ENCODE data around the gene SYNE2.
"Not testable (repeated sequence)": the region's sequence is repeated elsewhere in the genome, so short reads cannot be mapped to it uniquely, and the experiment has no call there.

Gene SYNE2

DNA sequence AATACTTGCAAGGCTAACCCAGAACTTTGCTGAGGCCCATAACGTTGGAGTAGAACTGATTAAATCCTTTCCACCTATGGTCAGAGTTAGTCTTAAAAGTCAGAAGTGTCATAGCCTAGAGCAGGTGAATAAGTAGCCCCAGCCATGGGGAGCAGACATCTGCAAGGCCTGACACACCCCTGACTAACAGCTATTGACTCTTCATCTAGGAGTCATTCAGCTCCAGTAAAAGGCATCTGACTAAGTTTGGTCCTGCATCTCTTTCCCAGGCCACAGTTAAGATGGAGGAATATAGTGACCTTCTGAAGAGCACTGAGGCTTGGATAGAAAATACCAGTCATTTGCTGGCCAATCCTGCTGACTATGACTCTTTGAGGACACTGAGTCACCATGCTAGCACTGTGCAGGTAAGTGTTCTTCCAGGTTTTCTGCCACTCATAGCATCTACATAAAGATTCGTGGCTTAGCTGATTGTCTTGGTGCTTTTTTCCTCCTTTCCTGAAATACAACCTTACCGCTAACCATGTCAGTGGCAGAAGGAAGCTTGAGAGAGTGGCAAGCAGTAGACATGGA lies 228.5 kb downstream of the SYNE2 start:
- DNase-seq (ENCODE audit: low spot score): no peak

DNA sequence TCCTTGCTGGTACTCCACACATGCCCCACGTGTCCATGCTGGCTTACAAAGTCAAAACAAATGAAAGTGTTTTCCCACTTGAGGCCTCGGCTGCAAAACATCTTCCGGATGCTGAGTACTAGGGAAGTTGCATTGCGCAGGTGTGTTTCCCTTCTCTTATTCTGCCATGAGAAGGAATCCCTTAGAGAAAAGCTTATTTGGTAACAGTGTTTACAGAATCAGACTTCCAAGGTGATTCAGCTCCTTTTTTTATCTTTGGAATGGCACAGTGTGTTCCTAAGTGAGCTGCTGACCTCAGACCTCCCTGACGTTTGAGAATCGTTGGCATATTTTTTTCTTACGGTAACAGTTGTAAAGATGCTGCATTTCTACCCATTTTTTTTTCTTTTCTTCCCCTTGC lies 230.0 kb downstream of the SYNE2 start:
- DNase-seq (ENCODE audit: low spot score): no peak

DNA sequence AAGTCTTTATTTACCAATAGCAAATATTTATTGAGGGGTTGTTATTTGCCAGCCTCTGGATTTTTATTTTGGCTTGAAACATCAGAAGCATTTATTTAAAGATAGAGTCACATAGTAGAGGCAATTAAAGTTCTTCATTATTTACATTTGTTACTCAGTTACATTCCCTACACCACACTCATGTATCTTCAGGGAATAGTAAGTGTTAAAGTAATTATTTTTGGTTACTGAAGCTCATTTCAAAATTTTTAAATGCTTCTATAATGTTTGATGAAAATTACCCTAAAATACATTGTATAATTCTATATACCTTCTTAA lies 235.8 kb downstream of the SYNE2 start:
- DNase-seq (ENCODE audit: low spot score): no peak

DNA sequence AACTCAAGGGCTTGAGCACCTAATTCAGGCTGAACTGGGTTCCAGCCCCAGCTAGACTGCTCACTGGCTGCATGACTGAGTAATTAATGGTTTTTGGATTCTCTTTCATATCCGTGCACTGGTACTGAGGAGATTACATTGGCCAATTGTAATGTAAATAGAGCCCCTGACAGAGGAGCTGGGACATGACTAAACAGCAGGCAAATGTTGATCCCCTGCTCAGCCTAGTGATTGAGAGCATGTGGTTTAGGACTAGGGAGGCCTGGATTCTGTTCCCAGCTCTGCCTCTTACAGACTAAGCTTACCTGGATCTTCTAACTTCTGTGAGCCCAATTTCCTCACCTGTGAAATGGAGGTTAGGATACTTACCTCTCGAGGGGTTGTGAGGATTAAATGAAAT lies 237.1 kb downstream of the SYNE2 start:
- no peak for DNase-seq (ENCODE audit: low spot score)

DNA sequence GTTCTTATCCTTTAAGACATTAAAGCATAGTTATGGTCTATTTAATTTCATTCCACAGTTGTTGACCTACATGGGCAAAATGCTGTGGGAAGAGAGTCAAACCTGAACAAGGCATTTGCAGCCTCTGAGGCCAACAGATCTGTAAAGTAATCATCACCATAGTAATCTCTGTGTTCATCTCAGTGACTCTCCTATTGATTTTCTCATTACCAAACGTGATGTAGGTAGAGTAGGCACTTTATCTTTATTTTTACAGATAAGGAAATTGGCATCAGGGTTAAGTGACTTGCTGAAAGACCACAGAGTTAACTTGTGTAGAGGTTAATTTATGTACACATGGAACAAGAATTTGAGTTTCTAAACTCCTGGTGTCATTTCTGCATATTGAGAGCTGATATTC lies 238.4 kb downstream of the SYNE2 start:
- no peak for DNase-seq (ENCODE audit: low spot score)

DNA sequence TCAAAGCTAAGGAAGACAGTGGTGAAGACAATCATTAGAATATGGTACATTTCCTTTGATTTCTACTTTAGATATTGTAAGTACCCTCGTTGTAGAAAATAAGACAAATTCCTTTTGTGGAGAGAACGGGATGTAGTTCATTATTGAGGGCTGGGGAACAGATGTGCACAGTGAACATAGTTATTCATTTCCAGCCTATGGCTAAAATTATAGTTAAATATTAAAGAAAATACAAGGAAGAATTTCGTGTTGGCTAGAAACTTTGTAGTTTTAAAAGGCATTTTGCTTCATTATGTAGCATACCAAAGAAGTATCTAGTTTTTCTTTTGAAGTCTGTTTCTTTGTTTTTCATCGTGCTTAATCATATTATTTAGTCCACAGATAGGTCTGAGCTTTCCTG lies 239.5 kb downstream of the SYNE2 start:
- DNase-seq (ENCODE audit: low spot score): no peak

DNA sequence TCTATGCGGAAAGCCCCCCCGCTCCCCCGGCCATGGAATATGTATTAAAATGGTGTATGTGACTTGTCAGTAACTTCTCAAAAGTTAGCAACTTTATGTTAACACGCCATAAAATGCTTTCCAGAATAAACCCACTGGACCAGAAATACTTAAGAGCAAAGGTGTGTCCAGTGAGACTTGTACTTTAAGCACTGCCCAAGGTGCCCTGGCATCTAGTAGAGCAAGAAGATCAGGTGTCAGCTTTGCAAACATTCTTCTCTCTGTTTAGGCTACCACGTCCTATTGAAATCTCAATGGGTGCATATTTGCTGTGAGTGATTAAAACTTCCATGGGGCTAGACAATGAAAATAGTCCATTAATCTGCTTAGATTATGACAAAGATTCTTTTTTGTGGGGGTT lies 240.1 kb downstream of the SYNE2 start:
- DNase-seq (ENCODE audit: low spot score): no peak

DNA sequence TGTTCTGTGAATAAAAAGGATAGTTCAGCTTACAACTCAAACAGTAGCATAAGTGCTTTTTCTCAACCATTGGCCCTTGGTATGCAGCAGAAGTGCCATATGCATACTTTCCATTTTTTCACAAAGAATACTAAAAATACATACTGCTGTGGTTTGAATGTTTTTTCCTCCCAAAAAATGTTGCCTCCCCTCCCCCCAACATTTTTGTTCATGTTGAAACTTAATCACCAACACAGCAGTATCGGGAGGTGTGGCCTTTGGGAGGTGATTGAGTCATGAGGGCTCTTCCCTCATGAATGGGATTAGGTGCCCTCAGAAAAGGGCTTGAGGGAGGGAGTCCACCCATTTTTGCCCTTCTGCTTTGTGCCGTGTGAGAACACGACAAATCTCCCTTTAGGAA lies 242.8 kb downstream of the SYNE2 start:
- no peak for DNase-seq (ENCODE audit: low spot score)

DNA sequence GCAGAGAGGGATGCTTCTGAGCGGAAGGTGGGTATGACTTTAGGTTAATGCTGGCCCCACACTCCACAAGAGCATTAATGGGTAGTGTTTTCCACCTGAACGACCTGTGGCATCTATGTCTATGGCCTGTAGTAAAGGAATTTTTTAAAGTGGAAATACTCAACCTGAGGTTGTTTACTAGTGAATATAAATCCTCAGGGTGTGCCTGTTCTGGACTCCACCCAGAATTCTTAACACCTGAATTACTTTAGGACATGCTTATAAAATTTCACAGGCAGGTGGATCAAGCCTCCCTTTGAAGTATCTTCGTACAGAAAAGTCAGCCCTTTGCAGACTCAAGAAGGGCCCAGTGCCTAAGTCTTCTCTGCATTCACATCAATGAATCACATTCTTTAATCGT lies 245.3 kb downstream of the SYNE2 start:
- no peak for DNase-seq (ENCODE audit: low spot score)

DNA sequence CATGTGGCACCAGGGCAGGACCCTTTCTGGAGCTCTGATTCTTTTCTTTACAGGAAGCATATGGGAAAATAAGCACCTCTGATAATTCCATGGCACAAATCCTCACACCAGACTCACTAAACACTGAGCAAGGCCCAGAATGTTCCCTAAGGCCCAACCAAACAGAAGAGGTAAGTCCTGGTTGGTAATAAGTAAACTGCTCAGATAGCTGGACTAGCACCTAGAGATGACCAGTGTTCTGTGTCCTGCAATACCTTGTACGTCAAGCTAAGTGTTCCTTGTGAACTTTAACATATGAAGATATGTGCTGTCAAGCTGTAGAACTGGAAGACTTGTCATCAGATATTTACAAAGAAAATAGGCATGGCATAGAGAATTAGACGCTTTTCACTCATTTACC lies 254.6 kb downstream of the SYNE2 start:
- no peak for DNase-seq (ENCODE audit: low spot score)

DNA sequence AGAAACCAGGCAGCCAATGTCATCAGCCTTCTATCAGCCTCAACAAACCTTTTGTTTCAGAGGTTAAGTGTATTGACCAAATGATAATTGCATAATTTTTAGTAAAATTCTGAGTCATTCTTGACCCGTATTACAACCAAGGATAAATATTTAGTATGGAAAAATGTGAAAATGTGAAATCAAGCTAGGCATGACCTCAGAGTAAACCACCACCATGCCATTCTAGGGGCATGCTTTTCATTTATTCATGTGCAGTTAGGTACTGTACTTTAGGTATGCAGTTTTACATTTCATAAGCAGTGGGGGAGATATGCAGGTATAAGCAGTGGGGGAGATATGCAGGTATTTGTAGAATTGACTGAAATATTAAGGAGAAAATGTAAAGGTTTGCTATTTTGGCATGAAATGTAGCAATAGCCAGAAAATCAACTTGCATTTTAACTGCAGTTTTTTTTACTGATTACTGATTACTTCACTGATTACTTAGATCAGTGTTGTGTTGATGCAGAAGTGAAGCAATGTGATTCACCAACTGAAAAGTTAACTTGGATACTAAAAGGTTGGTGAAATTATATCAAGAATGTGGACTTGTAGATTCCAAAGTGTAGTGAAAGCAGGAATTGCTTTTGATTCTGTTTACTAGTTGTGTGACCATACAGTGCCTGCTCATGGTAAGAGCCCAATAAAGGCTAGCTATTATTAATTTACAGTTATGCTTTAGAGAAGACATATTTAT lies 257.2 kb downstream of the SYNE2 start:
- DNase-seq (ENCODE audit: low spot score): no peak

DNA sequence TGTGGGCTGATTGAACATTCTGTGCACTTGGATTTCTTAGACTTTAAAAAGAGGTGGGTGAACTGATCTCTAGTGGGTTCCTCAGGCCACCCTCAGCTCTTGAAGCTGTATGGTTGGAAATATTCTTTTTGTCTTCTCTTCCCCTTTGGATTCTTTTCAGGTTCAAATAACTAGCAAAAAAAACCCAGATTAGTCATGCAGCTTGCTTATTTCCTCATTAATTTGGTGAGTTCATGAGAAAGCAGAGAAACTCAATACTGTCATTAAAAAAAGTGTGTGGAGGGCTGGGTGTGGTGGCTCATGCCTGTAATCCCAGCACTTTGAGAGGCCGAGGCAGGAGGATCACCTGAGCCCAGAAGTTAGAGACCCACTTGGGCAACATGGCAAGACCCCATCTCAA lies 258.0 kb downstream of the SYNE2 start:
- no peak for DNase-seq (ENCODE audit: low spot score)

DNA sequence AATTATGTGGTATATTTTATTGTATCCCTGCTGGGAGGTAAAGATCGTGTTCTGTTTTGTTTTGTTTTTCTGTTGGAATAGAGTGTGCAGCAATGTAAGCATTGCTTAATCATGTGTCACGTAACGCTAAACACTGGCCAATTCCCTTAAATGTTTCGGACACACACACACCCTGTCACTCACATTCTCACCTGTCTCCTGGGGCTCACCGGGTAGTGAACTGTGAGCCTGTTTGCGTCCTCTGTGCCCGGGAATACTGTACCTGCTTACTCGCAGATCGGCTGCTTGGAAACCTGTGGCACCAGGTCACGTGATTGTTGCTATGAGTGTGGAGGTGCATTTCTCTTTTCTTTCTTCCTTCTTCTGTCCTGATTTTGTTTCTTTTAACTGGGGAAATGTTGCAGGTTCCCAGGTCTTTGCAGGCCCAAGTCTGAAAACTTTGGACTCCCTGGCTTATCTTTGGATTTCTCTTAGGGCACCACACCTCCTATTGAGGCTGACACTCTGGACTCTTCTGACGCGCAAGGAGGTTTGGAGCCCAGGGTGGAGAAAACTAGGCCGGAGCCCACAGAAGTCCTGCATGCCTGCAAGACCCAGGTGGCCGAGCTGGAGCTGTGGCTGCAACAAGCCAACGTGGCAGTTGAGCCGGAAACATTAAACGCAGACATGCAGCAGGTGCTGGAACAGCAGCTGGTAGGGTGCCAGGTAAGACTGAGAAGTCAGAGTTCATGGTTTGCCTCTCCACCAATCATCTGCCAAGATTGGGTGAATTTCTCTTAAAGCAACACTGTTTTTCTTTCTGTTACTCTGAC lies 260.3 kb downstream of the SYNE2 start:
- DNase-seq (ENCODE audit: low spot score): no peak

DNA sequence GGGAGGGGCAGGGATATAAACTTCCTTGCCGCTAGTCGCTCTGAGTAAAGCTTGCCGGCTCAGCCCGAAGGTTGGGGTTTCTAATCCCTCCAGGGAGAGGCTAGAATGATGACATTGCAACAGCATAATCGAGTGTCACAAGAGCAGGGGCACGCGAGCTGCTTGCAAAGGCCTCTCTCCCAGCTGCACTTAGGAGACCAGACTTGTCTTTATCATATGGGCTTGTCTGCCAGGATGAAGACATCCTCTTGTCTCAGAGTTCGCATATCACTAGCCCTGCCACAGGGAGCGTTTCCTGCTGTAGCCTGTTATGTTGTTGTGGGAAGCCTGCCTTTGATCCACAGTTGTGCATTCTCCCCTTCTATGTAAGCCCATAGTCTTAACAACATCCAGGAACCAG lies 261.4 kb downstream of the SYNE2 start:
- DNase-seq (ENCODE audit: low spot score): no peak

DNA sequence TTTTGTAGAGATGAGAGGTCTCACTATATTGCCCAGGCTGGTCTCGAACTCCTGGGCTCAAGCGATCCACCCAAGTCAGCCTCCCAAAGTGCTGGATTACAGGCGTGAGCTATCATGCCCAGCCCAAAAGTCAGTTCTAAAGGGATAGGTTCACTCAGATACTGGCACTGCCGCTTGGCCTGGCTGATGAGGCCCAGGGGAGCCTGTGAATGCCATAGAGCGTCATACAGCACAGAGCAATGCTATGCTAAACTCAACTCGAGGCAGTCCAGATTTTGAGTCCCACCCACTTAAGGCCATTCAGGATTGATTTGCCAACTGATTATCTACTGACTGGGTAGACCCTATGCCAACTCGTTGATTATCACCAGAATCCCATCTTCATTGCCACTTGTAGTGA lies 262.0 kb downstream of the SYNE2 start:
- no peak for DNase-seq (ENCODE audit: low spot score)

DNA sequence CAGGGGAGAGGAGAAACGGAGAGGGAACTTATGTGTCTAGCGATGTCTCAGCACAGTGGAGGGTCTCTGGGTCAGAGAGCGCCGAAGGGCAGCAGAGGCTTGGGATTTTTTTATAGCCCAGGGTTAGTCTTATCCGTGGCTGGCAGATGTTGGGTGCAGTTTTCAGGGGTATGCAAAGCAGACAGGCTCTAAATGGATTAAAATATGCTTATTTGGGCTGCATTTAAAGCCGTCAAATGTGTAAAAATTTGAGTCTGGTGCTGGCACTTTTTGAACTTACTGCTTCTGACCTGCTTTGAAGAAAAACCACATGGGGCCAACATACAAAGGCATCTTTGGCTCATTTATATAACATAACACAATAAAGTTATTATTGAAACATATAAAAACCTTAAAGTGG lies 262.6 kb downstream of the SYNE2 start:
- DNase-seq (ENCODE audit: low spot score): no peak

DNA sequence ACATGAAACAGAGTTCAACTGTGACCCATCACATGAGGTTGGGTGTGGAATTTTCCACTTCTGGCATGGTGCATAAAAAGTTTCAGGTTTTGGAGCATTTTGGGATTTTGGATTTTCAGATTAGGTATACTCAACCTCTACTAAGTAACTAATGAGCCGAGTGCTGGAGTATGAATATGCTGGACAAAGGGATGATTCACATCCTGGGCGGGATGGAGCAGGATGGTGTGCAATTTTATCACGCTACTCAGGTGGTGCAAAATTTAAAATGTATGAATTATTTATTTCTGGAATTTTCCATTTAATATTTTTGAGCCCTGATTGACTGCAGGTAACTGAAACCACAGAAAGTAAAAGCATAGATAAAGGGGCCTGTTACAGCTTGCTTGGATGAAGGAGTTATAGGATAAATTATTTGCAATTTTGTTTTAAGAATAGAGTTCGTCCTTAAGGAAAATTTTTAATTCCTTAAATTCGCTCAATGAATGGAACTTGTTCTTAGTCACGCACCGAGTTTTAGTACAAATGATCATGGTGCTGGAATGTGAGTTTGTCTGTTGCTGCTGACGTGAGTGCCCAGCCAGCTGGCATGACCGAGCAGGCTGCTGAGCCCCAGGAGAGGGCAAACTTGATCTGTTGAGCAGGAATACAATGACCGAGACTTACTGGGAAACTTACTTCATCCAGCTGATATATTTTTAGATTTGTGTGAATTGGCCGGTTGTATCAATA lies 265.0 kb downstream of the SYNE2 start:
- no peak for DNase-seq (ENCODE audit: low spot score)

DNA sequence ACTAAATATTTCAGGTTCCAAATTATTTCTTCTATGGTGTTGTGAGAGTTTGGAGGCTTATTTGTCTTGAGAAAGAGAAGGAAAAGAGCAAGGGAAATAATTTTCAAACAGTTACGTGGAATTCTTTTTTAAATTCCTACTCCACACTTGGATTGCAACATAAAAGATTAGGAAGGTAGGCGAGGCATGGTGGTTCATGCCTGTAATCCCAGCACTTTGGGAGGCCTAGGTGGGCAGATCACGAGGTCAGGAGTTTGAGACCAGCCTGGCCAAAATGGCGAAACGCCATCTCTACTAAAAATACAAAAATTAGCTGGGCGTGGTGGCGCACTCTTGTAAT lies 265.6 kb downstream of the SYNE2 start:
- not testable (repeated sequence) for DNase-seq (ENCODE audit: low spot score)

DNA sequence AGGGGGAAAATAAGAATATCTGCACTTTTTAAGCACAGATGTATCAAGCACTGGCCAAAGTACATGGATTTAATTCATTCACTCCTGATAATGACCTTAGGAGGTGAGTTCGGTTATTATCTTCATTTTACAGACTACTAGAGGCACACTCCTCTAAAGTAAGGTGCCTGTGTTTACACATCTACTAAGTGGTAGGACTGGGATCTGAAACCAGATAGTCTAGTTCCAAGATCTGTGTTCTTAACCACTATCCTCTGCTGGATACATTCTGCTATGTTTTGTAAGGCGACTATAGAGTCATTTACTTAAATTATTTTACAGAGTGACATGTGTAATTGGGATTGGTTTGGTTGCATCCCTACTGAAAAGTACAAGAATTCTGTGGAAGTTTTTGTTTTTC lies 266.1 kb downstream of the SYNE2 start:
- no peak for DNase-seq (ENCODE audit: low spot score)

DNA sequence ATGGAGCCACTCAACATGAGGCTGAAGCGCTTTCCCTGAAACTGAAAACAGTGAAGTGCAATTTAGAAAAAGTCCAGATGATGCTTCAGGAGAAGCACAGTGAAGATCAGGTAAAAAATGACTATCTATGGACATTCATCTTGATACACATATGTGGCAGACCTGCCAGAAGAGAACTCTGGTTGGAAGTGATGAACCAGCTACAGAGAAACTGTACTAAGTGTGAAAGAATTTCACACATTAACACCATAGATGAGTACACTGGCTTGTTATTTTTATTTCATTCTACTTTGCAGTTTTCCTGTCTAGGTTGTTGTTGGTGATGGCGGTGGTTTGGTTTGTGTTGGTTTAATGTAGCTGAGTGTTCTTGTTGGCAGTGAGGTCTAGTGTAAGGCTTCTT lies 266.7 kb downstream of the SYNE2 start:
- DNase-seq (ENCODE audit: low spot score): no peak

DNA sequence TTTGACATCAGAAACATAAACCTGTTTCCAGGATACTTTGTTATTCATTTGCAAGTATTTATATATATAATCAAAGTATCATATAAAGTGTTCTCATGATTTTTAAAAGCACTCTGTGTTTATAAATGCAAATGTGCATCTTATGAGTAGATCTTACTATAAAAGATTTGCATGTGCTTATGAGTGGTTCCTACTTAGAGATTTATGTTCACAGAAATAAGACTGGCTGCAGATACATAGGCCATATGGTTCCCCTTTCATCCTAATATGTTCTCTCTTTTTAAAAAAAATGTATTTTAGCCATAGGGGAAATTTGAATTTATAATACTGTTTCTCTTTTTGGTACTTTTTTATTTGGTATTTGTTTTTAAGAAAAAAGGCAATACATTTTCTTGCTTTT lies 267.2 kb downstream of the SYNE2 start:
- no peak for DNase-seq (ENCODE audit: low spot score)

DNA sequence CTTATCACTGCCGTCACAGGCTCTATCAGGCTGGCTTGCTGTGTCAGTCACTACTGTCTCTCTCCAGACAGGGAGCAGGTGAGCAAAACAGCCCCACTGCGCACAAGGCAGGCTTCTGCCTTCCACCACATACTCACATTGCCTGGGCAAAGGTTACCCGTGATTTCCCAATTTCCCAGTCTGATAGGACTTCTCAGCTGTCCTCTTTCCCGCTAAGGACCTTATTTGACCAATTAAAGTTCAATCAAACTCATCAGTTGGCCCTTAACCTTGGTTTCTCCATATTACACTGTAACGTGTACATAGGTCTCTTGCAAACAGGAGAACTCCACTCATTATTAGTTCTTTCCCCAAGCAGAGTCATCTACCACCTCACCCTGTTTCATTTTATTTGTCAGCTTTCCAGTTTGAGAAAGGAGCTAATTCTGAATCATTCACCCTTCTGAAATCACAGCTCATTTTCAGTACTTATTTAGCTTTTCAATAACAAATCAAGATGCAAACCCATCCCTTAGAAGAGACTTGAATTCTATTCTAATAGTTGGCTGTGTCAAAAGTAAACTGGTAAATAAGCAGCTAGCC lies 270.5 kb downstream of the SYNE2 start:
- DNase-seq (ENCODE audit: low spot score): no peak

DNA sequence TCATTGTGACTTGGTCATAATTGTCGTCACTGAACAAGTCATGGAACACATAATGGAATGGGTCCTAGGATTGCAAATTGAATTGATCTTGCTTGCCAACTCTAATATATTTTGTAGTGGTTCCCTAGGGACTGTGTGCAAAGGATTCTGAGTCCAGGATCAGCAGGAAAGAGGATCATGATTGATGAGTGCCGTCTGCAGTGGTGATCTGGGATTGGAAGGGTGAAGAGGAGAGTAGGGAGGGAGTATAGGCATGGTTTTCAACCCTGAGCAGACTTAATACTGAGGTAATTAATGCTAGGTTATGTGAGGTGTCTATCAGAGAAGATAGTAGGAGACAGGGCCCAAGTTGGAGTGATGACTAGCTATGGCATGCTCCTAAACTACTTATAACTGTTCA lies 272.5 kb downstream of the SYNE2 start:
- no peak for DNase-seq (ENCODE audit: low spot score)
